HT1080 (cell line): ENCODE measurements around the gene MYO1F. TPM values are rescaled to one million over a fixed set of nuclear protein-coding genes. Genes with fewer than 3 reads are reported as not detected.
A peak's percentile ranks its signal among the peaks of the same experiment; 100 is the strongest.
"Not testable (repeated sequence)": the region's sequence is repeated elsewhere in the genome, so short reads cannot be mapped to it uniquely, and the experiment has no call there.

Source experiments
- DNase-seq: peaks from one replicate; pipeline ENCODE4 v3.0.0-alpha.2; 2015; ENCODE audit warnings: low read depth
- total RNA-seq: library from RNA; depleted of rRNA; stranded (reverse); fragments of >200 nt; shearing (Covaris generic); gene quantifications from 2 replicates; pipeline ENCODE4 v1.2.3, GENCODE V29; 2014

MYO1F gene
- total RNA-seq, 1 experiment from 2014 or later, result not detected

DNA sequence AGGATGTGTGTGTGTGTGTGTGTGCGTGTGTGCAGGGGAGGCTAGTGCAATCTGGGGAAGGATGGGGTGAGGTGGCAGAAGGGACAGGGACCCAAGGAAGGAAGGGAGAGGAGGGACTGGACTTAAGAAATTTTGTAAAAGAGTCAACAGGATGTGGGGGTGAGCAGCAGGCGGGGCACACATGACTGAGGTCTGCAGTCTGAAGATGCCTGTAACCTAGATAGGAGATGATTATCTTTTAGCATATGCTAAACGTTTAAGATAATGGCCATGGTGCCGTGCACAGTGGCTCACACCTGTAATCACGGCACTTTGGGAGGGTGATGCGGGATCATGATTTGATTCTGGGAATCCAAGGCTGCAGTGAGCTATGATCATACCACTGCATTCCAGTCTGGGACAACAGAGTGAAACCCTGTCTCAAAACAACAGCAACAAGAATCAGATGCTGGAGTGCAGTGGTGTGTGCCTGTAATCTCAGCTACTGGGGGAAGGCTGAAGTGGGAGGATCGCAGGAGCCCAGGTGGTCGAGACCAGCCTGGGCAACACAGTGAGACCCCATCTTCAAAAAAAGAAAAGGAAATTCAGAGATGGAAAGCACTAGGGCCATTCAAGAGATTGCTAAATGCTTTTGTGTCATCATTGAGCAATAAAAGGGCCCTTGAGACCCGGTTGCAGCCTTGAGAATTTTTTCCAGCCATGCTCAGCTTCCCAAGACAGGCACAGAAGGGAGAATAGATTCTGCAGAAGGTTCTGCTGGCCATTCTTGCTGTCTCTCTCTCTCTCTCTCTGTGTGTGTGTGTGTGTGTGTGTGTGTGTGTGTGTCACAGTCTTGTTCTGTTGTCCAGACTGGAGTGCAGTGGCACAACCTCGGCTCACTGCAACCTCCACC is 59.4 kb downstream of the MYO1F start:
- DNase-seq, result no peak

- no peak for DNase-seq
Measured at GRCh38 chr19:8515317-8515716, 61.9 kb downstream of the MYO1F start.

- not testable (repeated sequence) for DNase-seq
Measured at GRCh38 chr19:8514505-8515009, 62.7 kb downstream of the MYO1F start.

DNA sequence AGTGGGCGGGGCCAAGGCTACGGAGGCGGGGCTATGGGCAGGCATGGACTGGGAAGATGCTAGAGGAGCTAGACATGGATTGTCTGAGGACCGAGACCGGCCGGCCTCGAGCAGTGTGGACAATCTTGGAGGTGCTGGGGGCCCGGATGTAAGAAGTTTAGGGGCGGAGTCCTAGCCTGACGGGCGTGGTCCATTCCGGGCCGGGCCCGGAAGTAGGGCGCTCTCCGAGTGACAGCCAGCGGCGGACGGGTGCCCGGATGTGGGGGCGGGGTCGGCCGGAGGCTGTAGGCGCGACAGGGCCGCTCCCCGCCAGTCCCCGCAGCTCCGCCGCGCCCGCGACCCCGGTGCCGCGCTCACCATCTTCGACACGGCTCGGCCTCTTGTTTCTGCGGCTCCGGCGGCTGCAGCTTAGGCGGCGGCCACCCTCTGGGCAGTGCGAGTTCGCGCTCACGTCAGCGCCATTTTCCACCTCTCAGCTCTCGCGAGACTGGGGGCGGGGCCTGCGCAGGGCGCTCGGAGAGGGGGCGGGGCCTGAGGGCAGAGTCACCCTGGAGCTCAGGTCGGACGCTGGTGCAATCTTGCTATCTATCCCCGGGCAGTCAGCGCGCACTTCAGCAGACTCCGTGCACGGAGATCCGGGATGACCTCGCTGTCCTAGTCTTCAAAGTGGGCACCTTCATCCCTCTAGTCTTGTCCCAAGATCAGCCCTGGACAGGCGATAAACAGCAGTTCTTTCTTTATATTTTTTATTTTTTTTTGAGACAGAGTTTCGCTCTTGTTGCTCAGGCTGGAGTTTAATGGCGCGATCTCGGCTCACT is 63.3 kb downstream of the MYO1F start, which contains the start of gene ZNF414:
Gene ZNF414 (minus strand): TSS at position 481 of the 818 bp plus-strand sequence. CDS start 121 bp downstream, at position 360.
- DNase-seq, result peak; percentile 96

DNA sequence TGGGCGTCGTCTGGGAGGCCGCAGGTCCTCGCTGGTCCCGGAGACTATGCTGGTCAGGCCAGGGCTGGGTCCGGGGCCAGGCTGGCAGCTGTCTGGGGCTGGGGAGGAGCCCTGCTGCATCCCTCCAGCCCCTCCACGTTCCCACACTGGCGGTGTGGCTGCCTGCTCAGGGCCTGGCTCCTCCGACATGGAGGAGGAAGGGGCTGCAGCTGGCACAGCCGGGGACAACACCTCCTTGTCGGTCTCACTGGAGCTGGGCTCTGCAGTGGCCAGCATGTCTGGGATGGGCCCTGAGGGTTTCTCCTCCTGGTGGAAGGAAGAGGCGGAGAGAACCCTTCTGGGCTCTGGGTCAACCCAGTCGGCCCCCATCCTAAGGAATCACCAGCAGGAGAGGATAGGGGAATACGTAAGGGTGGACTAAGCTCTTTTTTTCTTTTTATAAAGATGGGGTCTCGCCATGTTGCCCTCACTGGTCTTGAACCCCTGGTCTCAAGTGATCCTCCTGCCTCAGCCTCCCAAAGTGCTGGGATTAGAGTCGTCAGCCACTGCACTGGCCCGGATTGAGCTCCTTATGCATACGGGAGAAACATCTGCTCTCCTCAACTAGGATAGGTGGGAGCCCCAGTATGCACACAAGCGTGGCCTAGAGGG is 64.1 kb downstream of the MYO1F start:
- no peak for DNase-seq

- DNase-seq, result no peak
Measured at GRCh38 chr19:8512115-8512967, 64.9 kb downstream of the MYO1F start.

DNA sequence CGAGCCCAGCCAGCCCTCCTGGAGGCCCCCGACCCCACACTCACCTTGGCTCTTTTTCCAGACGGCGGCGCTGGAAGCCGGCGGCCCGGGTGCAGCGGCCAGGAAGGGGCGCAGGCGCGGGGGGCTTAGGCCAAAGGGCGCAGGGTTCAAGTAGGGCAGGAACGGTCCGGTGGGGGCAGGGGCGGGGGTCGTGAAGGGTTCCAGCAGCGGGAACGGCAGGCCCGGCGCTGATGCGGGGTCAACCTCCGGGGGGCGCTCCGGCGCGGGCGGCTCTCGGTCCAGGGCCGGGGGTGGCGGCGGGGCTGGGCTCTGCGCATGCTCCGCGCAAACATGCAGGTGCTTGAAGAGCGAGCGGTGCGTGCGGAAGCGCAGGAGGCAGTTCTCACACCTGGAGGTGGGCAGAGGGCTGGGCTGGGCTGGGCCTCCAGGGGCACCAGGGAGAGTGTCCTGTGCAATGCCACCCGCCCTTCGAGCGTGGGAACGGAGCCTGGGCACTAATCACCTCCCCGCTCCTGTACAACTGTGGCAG is 65.6 kb downstream of the MYO1F start:
- DNase-seq, result no peak

DNA sequence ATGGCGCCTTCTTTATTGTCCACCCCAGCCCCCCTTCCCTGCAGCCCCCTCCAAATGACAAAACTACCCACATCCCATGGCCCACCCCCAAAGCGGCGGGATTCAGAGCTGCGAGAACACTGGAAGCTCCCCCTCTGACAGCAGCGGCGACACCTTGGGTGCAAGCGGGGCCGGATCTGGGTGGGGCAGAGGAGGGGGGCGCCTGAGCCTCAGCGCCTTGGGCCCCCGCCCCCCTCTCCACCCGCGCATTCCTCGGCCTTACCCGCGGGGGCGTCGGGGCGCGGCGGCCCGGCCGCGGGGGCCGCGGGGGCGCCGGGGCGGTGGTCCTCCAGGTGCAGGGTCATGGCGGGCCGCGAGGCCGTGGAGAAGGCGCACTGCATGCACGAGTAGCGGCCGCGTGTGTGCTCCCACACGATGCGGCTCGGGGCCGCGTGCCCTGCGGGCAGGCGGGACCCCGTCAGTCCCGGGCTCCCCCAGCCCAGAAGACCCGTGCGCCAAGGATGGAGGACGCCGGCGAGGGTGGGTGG is 66.6 kb downstream of the MYO1F start:
- DNase-seq, result no peak

- no peak for DNase-seq
Measured at GRCh38 chr19:8506402-8506957, 70.8 kb downstream of the MYO1F start.

GRCh38 chr19:8505680-8506401 is 71.4 kb downstream of the MYO1F start:
- peak; percentile 24 for DNase-seq

DNA sequence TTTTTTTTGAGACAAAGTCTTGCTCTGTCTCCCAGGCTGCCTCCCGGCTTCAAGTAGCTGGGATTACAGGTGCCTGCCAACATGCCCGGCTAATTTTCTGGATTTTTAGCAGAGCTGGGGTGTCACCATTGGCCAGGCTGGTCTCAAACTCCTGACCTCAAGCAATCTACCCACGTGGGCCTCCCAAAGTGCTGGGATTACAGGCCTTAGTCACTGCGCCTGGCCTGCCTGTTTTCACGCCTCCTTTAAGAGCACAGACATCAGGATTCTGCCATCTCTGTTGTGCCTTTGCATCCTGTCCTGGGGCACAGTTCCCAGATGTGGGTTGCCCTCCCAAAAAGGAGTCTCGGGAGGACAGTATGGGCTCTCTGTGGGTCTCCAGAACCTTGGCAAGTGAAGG is 72.3 kb downstream of the MYO1F start:
- no peak for DNase-seq

- no peak for DNase-seq
Measured at GRCh38 chr19:8504171-8504570, 73.1 kb downstream of the MYO1F start.

DNA sequence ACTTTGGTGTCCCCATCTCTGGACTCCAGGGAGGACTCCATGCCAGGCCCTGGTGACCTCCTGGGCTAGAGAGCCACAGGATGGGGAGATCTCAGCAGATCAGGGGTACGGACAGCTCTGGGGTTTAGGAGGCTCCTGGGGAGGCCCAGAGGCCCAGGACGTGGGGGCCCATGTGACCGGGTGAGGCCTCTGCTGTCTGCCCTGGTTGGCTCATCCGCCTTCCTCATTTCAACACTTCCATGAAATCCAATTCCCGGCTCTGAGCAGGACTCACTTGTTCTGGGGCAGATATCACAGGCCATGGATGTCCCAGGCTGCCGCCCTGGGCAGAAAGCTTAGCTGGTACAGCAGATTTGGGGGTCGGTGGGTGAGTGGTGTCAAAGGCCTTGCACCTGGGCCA is 73.7 kb downstream of the MYO1F start:
- no peak for DNase-seq

DNA sequence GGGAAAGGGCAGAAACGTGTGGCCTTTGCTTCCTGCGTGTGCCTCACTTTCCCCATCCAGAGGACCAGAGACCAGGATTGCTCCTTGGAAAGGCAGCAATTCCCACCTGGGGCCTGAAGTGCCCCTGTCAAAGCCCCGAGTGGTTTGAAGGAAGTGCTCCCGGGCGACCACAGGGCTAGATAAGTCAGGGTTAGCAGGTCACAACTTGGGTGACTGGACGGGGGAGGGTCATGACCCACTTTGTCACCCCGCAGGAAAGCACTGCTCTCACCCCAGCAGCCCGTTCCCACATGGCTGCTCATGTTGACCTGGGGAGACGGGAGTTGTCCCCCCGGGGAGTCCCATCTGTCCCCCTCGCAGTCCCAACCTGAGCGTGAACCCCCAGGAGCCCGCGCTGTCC is 75.3 kb downstream of the MYO1F start:
- no peak for DNase-seq

DNA sequence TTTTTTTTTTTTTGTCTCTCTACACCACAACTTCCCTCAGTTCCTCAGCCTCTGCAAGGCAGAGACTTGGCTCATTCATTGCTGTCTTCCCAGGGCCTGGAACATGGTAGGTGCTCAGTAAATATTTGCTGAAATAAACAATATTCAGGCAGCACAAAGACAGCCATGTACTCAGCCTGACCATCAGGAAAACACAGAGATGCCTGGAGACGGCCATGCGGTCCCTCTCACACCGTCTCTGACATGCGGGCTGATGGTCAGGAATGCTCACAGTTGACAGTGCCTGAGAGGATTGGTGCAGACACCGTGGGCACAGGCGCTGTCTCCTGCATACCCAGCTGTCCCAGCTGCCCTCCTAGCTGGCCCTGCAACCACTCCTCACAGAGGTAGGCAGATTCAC is 75.7 kb downstream of the MYO1F start:
- no peak for DNase-seq

DNA sequence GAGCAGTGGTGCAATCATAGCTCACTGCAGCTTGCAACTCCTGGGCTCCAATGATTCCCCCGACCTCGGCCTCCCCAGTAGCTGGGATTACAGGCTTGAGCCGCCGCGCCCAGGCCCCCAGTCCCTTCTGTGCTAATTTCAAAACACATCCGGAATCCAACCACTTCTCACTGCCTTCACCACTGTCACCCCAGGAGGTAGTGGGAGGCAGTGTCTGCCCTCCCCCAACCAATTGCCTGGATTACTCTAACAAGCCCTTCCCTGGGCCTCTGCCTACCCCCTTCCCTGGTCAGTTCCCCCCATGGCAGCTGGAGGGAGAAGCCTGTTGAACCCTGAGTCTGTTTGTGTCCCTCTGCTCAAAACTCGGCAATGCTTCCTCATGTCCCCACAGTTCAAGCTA is 77.1 kb downstream of the MYO1F start:
- no peak for DNase-seq

DNA sequence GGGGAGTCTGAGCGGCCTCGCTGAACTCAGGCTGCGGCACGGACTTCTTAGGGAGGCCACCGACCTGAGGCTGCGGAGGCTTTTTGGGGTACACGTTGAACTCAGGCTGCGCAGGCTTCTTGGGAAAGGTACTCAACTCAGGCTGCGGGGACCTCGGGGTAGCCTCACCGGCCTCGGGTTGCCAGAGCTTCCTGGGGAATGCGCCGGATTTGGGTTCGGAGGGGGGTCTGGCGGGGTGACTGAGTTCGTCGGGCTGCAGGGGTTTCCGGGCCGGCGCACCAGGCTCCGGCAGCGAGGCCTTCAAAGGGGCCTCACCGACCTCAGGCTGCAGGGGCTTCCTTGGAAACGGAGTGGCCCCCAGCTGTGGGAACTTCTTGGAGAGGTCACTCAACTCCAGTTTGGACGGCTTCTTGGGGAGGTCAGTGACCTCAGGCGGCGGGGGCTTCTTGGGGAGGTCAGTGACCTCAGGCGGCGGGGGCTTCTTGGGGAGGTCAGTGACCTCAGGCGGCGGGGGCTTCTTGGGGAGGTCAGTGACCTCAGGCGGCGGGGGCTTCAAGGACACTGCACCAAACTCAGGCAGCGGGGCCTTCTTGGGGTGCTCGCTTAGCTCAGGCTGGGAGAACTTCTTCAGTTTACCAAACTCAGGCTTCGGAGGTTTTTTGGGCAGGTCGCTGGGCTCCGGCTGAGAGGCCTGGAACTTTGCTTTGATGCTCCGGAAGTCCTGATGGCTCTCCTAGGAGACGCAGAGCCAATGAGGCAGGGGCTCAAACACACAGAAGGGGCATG is 78.0 kb downstream of the MYO1F start:
- no peak for DNase-seq

DNA sequence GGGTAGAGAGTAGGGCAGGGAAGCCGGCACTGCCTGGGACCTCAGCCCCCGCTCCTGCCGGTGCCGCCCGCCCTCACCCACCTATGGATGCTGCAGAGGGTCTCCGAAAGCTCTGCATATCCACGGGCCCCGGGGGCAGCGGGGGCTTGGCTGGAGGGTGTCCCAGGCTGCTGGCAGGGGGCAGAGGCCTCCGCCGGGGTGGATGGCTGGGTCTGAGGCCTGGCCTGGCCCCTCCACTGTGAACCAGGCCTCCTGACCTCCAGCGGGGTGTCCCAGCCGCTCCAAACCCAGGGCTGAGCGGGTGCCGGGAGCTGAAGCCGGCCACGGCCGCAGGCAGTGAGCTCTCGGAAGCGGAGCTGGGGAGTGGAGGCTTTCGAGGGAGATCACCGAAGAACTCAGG is 78.9 kb downstream of the MYO1F start:
- no peak for DNase-seq
